ENCODE results near the gene NR2E3. TPM values are rescaled to one million over a fixed set of nuclear protein-coding genes. Genes with fewer than 3 reads are reported as not detected.
"Not testable (repeated sequence)": the region's sequence is repeated elsewhere in the genome, so short reads cannot be mapped to it uniquely, and the experiment has no call there.

Gene NR2E3
- total RNA-seq, 1 donor from 2014 or later: 0.33 TPM

DNA sequence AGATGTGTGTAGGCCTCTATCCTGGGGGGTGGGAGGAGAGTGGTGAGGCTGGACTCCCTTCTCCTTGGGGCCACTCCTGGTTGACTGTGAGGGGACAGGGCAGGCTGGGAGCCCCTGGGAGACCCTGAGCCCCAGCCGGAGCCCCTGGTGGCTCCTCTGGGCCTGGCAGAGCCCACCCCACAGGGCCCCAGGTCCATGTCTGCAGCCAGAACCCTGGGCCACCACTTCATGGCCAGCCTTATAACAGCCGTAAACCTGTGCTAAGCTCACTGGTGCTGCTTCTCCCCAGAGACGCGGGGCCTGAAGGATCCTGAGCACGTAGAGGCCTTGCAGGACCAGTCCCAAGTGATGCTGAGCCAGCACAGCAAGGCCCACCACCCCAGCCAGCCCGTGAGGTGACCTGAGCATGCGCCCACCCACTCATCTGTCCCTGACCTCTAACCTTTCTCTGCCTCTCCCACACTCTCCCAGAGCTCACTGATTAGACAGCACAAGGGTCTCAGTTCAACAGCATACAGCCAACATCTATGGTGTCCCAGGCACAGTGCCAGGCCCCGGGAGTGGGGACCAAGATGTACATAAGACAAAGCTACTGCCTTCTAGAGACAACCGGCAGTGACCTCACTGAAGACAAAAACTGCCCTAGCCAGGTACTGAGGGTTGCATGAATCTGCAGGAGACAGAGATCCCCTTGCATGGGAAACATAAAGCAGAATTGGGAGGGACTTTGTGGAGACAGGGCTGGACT lies 3.5 kb downstream of the NR2E3 start:
- no peak for DNase-seq (ENCODE audit: low spot score)
- ATAC-seq: no peak

DNA sequence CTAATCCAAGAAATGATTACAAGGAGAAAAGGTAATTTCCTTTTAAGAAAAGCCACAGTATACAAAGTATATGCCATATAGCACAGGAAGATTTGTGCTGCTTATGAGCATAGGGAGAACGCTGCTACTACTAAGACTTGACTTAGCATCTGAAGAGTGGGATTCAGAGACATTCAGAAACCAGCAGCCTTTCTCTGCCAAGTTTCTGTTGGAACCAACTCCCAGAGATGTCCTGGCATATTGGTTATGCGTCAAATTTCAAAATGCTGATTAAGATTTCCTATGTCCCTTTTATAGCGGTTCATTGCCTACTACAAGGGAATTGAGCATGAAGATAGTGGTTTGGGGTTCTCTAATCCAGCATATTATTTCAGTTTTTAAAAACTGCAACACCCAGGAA lies 4.9 kb downstream of the NR2E3 start:
- DNase-seq (ENCODE audit: low spot score): no peak
- ATAC-seq: no peak

DNA sequence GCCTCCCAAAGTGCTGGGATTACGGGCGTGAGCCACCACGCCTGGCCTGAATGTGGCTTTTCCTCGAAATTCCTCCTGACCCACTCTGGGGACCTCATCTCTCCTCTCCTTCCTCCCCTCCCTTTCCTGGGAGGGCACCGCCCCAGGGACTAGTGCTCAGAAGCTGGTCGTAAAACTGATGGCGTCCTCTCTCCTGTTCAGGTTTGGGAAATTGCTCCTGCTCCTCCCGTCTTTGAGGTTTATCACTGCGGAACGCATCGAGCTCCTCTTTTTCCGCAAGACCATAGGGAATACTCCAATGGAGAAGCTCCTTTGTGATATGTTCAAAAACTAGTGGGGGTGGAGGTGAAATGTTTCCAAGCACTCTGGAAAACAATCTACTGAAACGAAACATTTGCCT lies 7.0 kb downstream of the NR2E3 start:
- no peak for DNase-seq (ENCODE audit: low spot score)
- no peak for ATAC-seq

DNA sequence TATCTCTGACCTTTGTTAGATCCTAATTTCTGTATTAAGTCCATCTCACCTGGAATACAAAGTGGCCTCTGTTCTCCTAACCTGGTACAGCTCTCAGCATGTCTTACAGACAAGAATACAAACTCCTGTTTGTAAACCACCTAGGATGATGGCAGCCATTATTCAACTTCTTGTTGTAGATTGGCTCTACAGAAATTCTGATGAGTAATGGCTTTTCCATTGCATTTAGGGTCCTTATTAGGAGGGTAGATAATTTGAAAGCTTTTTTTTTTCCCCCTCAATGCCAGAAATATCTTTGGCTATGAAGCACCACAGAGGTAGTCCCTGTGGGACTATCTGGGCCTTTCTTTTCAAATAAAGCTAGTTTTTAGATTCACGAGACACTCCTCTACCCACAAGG lies 9.8 kb downstream of the NR2E3 start:
- ATAC-seq: no peak

DNA sequence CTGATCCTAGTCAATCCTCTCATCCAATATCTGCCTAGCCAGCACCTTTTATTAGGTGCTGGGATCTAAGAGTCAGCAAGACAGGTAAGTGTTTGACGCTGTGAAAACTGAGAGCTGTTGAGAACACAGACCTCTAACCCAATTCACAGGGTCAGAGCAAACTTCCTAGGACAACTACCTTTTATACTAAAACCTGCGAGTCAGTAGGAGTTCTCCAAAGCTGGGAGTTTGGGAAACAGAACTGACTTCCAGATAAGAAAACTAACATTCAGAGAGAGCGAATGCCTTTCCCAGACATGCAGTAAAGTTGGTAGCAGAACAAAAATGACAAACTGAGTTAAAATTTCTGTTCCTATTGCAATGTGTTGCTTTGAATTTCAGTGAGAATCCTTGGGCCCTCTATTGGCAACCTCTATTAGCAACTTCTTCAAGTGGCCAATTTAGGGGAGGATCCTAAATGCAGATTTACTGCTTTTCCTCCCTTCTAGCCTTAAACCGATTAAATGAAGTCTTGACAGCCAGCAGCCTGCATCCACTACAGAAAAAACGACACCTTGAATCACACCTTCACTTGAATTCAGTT lies 11.3 kb downstream of the NR2E3 start:
- DNase-seq (ENCODE audit: low spot score) (no peak), ATAC-seq (no peak)

More for the DNA sequence above, 9.8 kb downstream of the NR2E3 start:
- no peak for DNase-seq (ENCODE audit: low spot score)

DNA sequence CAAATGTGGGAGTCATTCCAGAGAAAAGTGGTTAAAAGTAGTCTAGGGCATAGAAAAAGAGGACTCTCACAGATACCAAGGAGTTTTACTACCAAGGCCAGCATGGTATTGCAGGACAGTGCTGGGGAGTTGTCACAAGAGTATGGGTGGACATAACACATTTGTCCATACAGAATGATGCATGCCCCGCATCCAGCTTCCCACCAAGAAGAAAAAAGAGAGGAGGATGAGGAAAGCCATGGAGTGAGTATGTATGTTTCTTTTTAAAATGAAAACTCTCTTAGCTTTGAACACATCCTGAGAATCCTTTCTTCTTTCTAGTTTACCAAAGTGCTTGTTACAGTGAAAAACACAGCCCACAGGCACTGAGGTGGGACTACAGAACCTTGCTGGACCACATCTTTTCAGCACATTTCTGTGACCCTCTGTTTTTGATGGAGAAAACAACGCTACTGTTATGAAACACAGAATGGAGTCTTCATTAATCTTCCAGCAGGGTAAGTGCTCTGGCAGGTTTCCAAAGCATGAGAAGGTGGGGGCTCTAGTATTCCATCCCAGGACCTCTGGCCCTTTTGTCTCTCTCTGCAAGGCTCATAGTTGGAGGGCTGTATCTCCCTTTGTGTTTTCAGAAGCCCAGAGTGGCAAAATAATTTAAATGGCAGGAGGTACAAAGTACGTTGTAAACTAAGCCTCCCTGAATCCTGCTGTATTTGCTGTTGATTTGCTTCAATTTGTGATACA lies 12.7 kb downstream of the NR2E3 start:
- ATAC-seq: no peak
- DNase-seq (ENCODE audit: low spot score): no peak

DNA sequence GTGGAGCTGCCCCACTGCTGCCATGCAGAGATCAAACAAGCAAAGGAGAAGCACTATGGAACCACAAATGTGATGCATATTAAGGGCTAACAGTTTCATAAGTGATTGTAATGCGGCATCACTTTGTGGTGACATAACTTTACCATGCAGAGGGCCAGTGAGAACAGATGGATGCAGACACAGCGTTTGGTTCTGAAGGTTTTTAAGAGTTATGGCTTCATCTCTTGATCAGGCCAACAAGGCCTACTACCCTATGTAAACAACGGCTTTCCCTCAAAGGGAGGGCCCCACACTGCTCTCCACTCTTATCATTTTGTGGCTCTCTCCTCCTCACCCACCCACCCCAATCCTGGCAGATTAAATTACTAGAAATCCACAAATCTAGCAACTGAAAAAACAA lies 13.4 kb downstream of the NR2E3 start:
- DNase-seq (ENCODE audit: low spot score) (no peak), ATAC-seq (no peak)

DNA sequence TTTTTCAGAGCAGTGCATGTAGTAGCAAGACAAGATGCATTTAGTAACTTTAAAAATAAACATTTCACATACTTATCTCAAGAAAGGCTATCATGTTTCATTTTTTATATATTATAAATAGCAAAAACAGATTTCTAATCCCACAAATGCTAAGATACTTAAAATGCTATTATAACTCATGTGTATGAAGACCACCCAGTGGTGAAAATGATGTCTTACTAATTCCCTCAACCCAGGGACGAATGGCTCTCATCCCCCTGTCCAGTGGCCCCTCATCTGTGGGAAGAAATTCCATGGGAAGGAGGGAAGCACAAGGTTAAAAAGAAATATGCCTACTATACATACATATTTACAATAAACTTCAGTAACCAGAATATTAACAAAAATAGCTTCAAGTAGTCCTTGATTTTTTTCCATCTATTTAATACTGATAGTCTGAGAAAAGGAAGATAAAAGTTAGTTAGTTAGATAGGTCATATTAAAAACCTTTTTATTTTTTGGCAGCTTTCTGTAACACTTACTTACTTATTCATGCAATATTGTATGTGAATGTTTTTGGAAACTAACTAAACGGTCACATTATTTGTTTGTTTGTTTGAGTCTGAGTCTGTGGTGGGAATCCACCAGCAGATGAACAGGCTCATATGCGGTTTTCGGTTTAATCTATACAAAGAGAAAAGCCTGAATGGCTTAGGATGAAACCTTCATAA lies 14.8 kb downstream of the NR2E3 start:
- DNase-seq (ENCODE audit: low spot score) (no peak), ATAC-seq (no peak)

DNA sequence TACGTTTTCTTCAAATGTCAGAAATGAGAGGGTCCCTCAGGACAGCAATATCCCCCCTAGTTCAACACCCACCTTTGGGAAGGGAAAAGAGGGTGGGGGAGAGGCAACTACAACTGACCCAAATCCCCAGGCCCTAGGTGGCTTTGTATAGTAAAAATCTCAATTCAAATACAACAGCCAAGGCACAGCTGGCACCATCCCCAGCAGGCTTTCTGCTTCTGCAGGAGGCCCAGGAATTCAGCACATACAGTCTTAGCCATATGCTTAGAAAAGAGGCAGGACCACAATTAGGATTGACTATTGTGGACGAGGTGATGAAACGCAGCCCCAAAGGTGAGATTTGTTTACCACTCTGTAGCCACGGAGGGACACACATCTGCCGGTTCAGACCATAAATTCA lies 15.8 kb downstream of the NR2E3 start:
- DNase-seq (ENCODE audit: low spot score) (no peak), ATAC-seq (no peak)

DNA sequence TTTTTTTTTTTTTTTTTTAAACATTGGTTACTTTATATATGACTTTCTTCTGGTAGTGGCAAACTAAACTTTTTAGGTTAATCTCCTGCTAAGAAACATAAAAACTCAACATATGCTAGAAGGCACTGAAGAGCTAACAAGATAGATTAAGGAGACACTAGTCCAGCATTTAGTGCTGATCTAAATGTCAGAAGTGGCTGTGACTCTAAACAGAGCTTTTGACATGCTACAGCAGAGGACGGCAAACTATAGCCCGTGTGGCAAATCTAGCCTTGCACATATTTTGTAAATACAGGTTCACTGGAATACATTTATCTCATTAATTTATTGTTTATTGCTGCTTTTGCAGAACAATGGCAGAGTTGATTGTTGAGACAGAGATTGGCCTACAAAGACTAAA lies 20.6 kb downstream of the NR2E3 start:
- DNase-seq (ENCODE audit: low spot score): no peak
- ATAC-seq: no peak

DNA sequence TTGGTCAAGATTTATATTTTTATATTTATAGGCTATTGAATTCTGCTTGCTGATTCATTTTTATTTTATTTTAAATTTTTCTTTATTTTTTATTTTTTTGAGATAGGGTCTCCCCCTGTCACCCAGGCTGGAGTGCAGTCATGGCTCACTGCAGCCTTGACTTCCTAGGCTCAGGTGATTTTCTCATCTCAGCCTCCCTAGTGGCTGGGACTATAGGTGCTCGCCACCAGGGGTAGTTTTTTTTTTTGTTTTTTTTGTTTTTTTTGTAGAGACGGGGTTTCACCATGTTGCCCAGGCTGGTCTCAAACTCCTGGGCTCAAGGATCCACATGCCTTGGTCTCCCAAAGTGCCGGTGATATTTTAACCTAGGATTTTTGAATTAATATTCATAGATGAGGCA lies 31.2 kb downstream of the NR2E3 start:
- no peak for DNase-seq (ENCODE audit: low spot score)
- no peak for ATAC-seq

DNA sequence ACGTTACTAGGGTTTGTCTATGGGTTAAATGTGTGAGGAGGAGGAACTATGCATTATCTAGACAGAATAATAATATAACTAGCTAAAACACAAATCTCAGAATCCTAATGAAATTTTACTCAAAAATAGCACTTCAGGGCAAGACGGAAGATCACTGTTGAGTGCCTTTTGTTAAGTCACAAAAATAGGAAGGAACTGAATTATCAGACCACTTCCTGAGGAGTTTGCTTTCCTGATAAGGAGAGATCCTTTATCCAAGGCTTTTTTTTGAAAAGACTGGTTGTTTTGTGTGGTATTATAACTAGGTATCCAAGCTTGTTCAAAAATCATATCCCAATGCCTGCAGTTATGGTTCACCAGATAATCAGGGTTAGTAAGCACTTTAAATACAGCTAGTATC lies 34.6 kb downstream of the NR2E3 start:
- ATAC-seq: no peak
- no peak for DNase-seq (ENCODE audit: low spot score)

DNA sequence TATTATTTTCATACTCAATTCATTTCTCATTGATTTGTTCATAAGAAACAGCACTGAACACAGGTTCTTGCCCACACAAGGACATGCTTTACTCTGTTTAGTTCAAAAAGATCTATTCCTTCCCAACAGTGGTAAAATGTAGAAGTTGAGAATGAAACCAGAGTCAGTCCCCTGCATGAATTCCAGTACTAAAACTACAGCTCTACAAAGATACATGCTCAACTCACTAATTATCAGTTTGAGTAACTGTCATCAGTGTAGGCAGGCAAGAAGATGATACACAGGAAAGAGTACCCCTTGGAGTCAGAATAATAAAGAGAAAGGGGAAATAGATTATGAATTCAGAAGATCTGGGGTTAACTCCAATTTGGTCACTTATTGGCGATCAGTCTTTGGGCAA lies 43.2 kb downstream of the NR2E3 start:
- DNase-seq (ENCODE audit: low spot score): no peak
- no peak for ATAC-seq

DNA sequence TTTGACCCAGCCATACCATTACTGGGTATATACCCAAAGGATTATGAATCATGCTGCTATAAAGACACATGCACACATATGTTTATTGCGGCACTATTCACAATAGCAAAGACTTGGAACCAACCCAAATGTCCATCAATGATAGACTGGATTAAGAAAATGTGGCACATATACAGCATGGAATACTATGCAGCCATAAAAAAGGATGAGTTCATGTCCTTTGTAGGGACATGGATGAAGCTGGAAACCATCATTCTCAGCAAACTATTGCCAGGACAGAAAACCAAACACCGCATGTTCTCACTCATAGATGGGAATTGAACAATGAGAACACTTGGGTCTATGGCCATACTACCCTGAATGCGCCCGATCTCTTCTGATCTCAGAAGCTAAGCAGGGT lies 47.9 kb downstream of the NR2E3 start:
- ATAC-seq: not testable (repeated sequence)

More for the DNA sequence above, 47.9 kb downstream of the NR2E3 start:
- DNase-seq (ENCODE audit: low spot score): not testable (repeated sequence)
